Mammary epithelial cell (primary cell): ENCODE data around the gene ALDH1B1.

Experiments
- EZH2 ChIP-seq: IDR thresholded peaks from 2 replicates; pipeline ENCODE4 v1.6.1; 2012; ENCODE audit warnings: low read length, inconsistent platforms, borderline replicate concordance
- TF ChIP-seq, protein P1 (sequence below), 2 donors: IDR thresholded peaks in 1 of 2; conservative IDR thresholded peaks in 1 of 2; 2 replicates each; pipeline ENCODE4 v1.5.1; 2011 to 2012; ENCODE audit warnings: inconsistent platforms in 2 of 2, low read length in 2 of 2, mild to moderate bottlenecking in 2 of 2, control low read depth in 1 of 2, low read depth in 1 of 2; ENCODE audit not compliant: insufficient read depth in 1 of 2; ENCODE audit errors: extremely low read depth in 1 of 2

DNA sequence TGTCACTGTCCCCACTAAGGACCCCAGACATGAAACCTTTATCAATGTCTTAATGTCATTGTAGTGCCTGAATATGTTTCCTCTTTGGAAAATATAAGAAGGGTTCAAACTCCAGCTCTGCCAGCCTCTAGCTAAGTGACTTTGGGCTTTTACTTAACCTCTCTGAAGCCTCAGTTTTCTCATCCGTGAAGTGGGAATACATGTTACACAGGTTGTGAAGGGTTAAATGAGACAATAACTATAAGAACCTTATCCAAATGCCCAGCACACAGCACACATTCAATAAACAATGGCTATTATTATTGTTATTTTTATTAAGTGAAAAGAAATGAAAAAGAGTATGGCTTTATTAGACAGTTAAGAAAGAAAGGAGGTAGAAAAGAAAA lies 47.4 kb downstream of the ALDH1B1 start:
- TF ChIP-seq, protein P1, sequence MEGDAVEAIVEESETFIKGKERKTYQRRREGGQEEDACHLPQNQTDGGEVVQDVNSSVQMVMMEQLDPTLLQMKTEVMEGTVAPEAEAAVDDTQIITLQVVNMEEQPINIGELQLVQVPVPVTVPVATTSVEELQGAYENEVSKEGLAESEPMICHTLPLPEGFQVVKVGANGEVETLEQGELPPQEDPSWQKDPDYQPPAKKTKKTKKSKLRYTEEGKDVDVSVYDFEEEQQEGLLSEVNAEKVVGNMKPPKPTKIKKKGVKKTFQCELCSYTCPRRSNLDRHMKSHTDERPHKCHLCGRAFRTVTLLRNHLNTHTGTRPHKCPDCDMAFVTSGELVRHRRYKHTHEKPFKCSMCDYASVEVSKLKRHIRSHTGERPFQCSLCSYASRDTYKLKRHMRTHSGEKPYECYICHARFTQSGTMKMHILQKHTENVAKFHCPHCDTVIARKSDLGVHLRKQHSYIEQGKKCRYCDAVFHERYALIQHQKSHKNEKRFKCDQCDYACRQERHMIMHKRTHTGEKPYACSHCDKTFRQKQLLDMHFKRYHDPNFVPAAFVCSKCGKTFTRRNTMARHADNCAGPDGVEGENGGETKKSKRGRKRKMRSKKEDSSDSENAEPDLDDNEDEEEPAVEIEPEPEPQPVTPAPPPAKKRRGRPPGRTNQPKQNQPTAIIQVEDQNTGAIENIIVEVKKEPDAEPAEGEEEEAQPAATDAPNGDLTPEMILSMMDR (conservative IDR thresholded peaks at IDR 0.05 in 1 of 2, IDR thresholded peaks at IDR 0.05 in 1 of 2; ENCODE audit: extremely low read depth in 1 of 2, insufficient read depth in 1 of 2, low read depth in 1 of 2, low read length in 2 of 2) = no peak
- no peak for TF ChIP-seq EZH2
